Stomach (tissue), 9 donors: Measurements from ENCODE around the gene AMOTL2. TPM values are rescaled to one million over a fixed set of nuclear protein-coding genes. Genes with fewer than 3 reads are reported as not detected.

Experiments
- DNase-seq, 2 donors: peaks; one replicate each; pipeline versions ENCODE4 v3.0.0 to v3.0.0-alpha.2; 2013 to 2019
- H3K27ac ChIP-seq, 5 donors: fragments of 200-600 bp in 4 of 5; sonication (generic) in 4 of 5; one replicate each; pipeline ENCODE4 v1.5.1; 2013 to 2019; ENCODE audit warnings: mild to moderate bottlenecking in 1 of 5, moderate library complexity in 1 of 5
- H3K27me3 ChIP-seq, 3 donors: fragments of 200-600 bp; sonication (generic); one replicate each; pipeline ENCODE4 v1.5.1; 2017 to 2019; ENCODE audit warnings: mixed run types in 1 of 3
- H3K36me3 ChIP-seq, 4 donors: fragments of 200-600 bp; sonication (generic); 1 replicate in 3 of 4; 2 replicates in 1 of 4; pipeline ENCODE4 v1.5.1; 2016 to 2019
- H3K4me1 ChIP-seq, 4 donors: fragments of 200-600 bp; sonication (generic); one replicate each; pipeline ENCODE4 v1.5.1; 2016 to 2019
- H3K4me3 ChIP-seq, 4 donors: fragments of 200-600 bp; sonication (generic) in 3 of 4; one replicate each; pipeline ENCODE4 v1.5.1; 2016 to 2019; ENCODE audit warnings: mild to moderate bottlenecking in 1 of 4
- H3K9me3 ChIP-seq, 4 donors: fragments of 200-600 bp; sonication (generic); one replicate each; pipeline ENCODE4 v1.5.1; 2016 to 2019
- EP300 ChIP-seq: sonication (generic); formaldehyde crosslinking; IDR thresholded peaks from one replicate; pipeline ENCODE4 v1.6.1; 2017; ENCODE audit warnings: antibody characterized with exemption
- POLR2A ChIP-seq, 4 donors: fragments of 450-650 bp; IDR thresholded peaks; one replicate each; pipeline ENCODE4 v1.6.1; 2016; ENCODE audit warnings: antibody characterized with exemption in 4 of 4, control low read depth in 2 of 4, mild to moderate bottlenecking in 1 of 4, moderate library complexity in 1 of 4
- POLR2AphosphoS5 ChIP-seq, 3 donors: sonication (generic); formaldehyde crosslinking; IDR thresholded peaks; one replicate each; pipeline ENCODE4 v1.6.1; 2016; ENCODE audit warnings: antibody characterized with exemption in 3 of 3
- WGBS, 5 donors: extraction: QIAGEN DNeasy Blood & Tissue Kit in 3 of 5; methylation state at CpG; one replicate each; pipeline versions ENCODE4 v1.1.5 to v1.1.7; 2013 to 2018; 5-methylcytosine and 5-hydroxymethylcytosine counted together
- intact Hi-C: fragments of 100-400 bp; cut with DNase I; formaldehyde crosslinking; loops from one replicate; pipeline ENCODE4 v1.15.1; 2023; ENCODE audit warnings: low total_unique reads
- polyA plus RNA-seq, 3 donors: library from polyadenylated mRNA; stranded (reverse); fragments of 200-250 nt; gene quantifications; one replicate each; pipeline ENCODE4 v1.2.3, GENCODE V29; 2013
- total RNA-seq, 5 donors: library from RNA; depleted of rRNA; stranded (reverse); fragments of >200 nt; gene quantifications; one replicate each; pipeline versions ENCODE4 v1.1.0 to v1.2.3, GENCODE V29; 2014 to 2016
- TF ChIP-seq, protein P1 (sequence below), 7 experiments: fragments of 450-650 bp in 4 of 7; fragments of 200-600 bp in 3 of 7; sonication (generic) in 3 of 7; IDR thresholded peaks; one replicate each; pipeline ENCODE4 v1.5.1; 2016 to 2019; ENCODE audit warnings: antibody characterized with exemption in 7 of 7, control low read depth in 2 of 7, mild to moderate bottlenecking in 1 of 7
- donor health status: healthy with polysubstance abuse.
- donor health status: Bipolar disorder and iron deficiency.
- donor health status: healthy.

Gene AMOTL2
- total and polyA plus RNA-seq, 8 donors, result 10.6 to 782 (median 37.0) TPM

DNA sequence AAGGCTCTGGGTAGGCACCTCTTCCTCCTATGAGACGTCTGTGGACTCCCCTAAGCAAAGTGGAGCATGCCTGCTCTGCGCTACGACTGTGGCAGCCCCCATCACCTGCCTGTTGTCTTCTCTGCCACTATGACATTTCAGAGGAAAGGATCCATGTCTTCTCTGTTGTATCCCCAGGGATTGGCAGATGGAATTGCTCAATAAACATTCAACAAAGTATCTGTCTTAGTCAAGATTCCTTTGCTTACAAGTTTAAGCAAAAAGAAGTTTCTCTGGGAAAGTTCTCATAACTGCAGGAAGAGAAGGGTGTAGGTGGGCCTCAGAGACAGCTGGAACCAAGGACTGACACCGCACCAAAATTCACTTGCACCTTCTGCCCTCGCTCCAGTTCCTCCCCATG is 34.3 kb downstream of the AMOTL2 start:
- WGBS, 5 donors, result 81 to 91% (median 88%) methylated on average over 5 of the region's 5 CpGs
- no peak for DNase-seq
- no peaks in the 10 kb centered on the region for H3K27me3 ChIP-seq
- intact Hi-C loops, result no loop called here
- no peaks in the 10 kb centered on the region for H3K9me3 ChIP-seq
- H3K4me1 ChIP-seq, result peaks cover 4 to 25% (median 11%) of the 10 kb centered on the region in 4 donors
- no peak overlapping the region for H3K27ac ChIP-seq
- H3K4me3 ChIP-seq, result no peak overlapping the region
- H3K36me3 ChIP-seq, result no peaks in the 10 kb centered on the region
- TF ChIP-seq POLR2AphosphoS5 (IDR thresholded peaks at IDR 0.05), result no peak
- no peak for TF ChIP-seq EP300
- TF ChIP-seq, protein P1, sequence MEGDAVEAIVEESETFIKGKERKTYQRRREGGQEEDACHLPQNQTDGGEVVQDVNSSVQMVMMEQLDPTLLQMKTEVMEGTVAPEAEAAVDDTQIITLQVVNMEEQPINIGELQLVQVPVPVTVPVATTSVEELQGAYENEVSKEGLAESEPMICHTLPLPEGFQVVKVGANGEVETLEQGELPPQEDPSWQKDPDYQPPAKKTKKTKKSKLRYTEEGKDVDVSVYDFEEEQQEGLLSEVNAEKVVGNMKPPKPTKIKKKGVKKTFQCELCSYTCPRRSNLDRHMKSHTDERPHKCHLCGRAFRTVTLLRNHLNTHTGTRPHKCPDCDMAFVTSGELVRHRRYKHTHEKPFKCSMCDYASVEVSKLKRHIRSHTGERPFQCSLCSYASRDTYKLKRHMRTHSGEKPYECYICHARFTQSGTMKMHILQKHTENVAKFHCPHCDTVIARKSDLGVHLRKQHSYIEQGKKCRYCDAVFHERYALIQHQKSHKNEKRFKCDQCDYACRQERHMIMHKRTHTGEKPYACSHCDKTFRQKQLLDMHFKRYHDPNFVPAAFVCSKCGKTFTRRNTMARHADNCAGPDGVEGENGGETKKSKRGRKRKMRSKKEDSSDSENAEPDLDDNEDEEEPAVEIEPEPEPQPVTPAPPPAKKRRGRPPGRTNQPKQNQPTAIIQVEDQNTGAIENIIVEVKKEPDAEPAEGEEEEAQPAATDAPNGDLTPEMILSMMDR (IDR thresholded peaks at IDR 0.05), result no peak
- no peak for TF ChIP-seq POLR2A (IDR thresholded peaks at IDR 0.05)

DNA sequence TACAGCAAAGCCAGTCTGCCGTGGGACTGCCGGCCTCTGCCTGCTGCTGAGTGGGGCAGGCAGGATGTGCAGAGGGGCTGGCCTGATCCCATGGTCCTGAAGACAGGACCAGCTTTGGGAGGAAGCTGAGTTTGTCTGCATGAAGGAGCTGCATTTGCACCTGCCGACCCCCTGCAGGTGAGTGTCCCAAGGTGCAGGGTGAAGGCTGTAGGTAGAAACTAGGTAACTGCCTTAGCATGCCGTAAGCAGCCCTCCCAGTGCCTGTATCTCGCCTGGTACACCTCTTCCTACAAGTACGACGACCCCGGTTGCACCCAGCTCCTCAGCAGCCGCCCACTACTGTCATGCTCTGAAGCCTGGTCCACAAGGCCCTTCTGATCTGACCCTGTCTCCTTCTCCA is 34.9 kb downstream of the AMOTL2 start:
- Histone ChIP-seq H3K27me3 (no peaks in the 10 kb centered on the region), H3K27ac (no peak overlapping the region), H3K4me3 (no peak overlapping the region), H3K36me3 (no peaks in the 10 kb centered on the region), H3K9me3 (no peaks in the 10 kb centered on the region), H3K4me1 (peaks cover 8 to 30% (median 17%) of the 10 kb centered on the region in 4 donors)
- DNase-seq, result no peak
- 77 to 94% (median 82%) methylated on average over 6 to 9 of the region's 9 CpGs for WGBS, 5 donors
- intact Hi-C loops, result no loop called here
- TF ChIP-seq POLR2AphosphoS5 (IDR thresholded peaks at IDR 0.05) (no peak), POLR2A (IDR thresholded peaks at IDR 0.05) (no peak), EP300 (no peak)
- TF ChIP-seq, protein P1 (IDR thresholded peaks at IDR 0.05), result peak in 1 of 7 experiments; percentile 5

DNA sequence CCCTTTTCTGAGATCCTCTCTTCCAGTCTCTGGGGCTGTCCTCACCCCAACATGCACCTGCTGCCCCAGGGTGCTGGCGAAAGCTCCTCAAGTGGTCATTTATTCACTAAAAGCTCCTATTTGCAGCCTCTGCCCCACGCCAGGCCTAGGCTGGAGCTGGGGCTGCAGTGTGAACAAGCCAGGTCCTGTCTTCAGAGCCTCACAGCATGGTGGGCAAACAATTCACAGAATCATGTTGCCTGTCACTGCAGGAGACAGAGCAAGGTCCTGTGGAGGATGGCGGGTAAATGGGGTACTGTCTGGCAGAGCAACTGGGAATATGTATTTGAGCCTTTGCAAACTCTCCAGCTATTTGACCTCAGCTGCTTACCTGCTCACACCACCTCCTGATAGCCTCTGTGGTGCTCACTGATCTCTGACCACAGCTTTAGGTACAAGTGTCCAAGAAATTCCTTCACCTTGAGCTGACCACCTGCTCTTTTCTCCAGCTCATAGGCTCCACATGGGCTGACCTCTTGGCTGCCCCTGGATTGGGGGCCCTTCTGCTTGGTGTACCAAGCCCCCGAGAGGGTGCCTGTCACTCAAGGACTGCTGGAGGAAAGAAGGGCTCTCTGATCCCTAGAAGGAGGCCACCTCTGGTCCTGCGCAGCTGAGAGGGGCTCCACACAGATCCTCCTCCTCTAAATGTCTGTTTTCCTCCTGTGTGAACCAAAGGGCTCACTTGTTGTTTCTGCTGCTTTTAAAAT is 35.6 kb downstream of the AMOTL2 start:
- intact Hi-C loops, result no loop called here
- no peak overlapping the region for H3K4me3 ChIP-seq
- no peaks in the 10 kb centered on the region for H3K27me3 ChIP-seq
- 80 to 100% (median 82%) methylated on average over 4 to 5 of the region's 5 CpGs for WGBS, 5 donors
- TF ChIP-seq EP300 (no peak), POLR2A (IDR thresholded peaks at IDR 0.05) (no peak)
- H3K27ac ChIP-seq, result no peak overlapping the region
- DNase-seq, result no peak
- H3K9me3 ChIP-seq, result no peaks in the 10 kb centered on the region
- peaks cover 15 to 37% (median 23%) of the 10 kb centered on the region in 4 donors for H3K4me1 ChIP-seq
- H3K36me3 ChIP-seq, result no peaks in the 10 kb centered on the region

DNA sequence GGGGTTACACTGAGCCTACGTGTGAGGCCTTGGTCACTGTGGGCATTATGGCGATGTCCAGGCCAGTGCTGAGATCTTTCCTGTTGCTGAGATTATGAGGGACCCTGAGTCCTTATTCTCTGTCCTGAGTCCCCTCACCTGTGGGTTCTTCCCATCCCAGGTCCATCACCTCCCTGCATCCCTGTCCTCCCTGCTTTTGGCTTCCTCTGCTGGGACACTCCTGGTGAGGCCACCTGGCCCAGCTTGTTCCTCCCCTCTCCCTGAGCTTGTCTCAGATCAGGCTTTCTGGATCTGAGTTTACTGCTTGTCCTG is 36.1 kb downstream of the AMOTL2 start:
- no peaks in the 10 kb centered on the region for H3K36me3 ChIP-seq
- DNase-seq, result no peak
- no peak overlapping the region for H3K27ac ChIP-seq
- peaks cover 18 to 42% (median 27%) of the 10 kb centered on the region in 4 donors for H3K4me1 ChIP-seq
- TF ChIP-seq POLR2A (IDR thresholded peaks at IDR 0.05), result no peak
- TF ChIP-seq, protein P1 (IDR thresholded peaks at IDR 0.05), result no peak
- TF ChIP-seq POLR2AphosphoS5 (IDR thresholded peaks at IDR 0.05), result no peak
- TF ChIP-seq EP300, result no peak
- intact Hi-C loops, result no loop called here
- WGBS, 5 donors, result 78 to 100% (median 96%) methylated on average over 1 to 2 of the region's 2 CpGs
- no peak overlapping the region for H3K4me3 ChIP-seq
- H3K9me3 ChIP-seq, result no peaks in the 10 kb centered on the region
- H3K27me3 ChIP-seq, result no peaks in the 10 kb centered on the region
